ENCODE results near the gene TCOF1.

Gene TCOF1

DNA sequence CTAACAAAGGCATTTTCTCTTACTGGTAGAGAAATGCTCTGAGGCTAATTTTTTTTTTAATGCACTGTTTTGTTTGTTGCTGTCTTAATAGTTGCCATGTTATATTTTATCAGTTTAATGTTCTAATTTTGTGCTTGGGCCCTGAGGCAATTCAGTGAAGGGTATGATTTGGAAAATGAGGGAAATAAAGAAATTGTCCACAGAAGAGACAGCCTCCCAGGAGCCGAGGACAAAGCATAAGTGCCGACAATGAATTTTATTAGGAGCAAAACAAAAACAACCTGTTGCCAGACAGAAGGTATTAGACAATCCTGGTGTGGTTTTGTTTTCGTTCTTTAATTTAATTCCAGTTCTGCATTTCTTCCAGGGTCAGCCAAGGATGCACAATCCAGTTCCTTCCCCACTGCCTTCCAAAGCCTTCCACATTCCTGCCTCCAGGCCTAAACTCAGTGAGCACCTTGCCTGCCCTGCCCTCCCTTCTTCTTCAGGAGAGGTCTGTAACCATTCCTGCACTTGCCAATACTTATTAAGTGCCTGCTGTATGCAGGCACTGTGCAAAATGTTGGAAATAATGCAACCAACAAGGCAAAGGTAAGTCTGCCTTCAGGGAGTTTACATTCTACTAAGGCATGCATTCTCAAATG is 4.3 kb upstream of the TCOF1 start:
- FAIRE-seq, result no peak

DNA sequence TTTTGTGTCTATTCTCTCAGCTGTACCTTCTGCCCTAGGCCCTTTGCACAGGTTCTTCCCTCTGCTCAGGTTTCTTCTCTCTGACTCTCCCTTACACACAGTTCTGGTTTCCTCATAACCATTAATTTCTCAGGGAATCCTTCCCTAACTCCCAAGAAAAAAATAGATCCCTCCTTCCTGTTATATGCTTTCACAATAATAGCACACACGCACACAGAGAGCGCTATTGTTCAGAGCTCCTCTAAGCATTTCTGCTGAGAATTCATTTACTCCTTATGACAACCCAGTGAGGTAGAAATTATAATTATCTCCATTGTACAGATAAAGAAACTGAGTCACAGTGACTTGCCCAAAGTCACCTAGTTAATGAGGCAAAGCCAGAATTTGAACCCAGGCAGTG is 1.7 kb upstream of the TCOF1 start:
- FAIRE-seq, result no peak

DNA sequence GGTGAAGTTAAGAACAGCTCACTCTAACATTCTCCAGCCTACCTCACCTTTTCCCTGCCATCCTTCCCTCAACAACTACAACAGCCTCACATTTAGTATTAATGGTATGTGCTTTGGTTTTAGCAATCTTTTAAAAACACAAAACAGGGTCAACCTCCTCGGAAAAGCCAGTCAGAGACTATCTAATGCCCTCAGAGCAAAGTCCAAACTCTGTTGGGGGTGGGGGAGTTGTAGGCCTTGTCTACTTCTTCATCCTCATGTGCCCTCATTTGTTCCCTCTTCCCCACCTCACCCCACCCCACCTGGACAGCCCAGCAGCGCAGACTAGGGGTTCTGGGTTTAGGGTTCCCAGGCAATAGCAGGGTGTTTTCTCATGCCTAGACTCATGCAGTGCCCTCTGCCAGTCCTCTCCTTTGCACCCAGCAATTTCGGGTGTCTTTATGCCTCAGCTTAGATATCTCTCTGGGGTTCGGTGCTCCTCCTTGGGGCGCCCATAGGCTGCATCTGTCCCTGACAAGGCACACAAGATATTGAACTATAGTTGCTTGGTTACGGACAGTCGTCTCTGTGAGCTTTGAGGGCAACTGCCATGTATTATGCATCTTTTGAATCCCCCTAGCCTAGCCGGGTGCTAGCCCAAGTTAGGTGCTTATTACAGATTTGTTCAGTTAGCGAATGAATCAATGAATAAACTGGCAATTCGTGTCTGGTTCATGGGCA is 762 bp upstream of the TCOF1 start:
- FAIRE-seq, result no peak

DNA sequence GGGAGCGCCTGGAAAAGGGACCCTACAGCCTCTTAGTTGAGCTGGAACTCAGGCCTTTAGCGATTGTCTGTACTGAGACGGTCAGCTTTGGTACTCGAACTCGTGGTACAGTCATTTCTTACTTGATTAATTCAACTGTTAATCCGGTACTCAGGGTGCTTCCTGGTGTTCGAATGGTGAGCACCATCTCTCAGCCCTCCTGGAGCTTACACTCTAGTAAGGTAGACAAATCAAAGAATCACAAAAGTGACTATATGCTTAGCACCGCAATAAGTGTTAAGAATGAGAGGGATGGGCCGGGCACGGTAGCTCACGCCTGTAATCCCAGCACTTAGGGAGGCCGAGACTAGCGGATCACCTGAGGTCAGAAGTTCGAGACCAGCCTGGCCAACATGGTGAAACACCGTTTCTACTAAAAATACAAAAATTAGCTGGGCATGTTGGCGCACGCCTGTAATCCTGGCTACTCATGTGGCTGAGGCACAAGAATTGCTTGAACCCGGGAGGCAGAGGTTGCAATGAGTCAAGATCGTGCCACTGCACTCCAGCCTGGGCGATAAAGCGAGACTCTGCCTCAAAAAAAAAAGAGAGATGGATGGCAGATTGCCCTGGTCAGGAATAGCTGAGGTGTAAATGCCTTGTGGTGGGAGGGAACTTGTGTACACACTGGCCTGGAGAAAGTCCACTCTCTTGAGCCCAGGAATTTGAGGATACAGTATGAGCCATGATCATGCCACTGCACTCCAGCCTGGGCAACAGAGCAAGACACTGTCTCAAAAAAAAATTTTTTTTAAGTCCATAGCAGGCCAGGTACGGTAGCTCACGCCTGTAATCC is 981 bp downstream of the TCOF1 start:
- no peak for FAIRE-seq

DNA sequence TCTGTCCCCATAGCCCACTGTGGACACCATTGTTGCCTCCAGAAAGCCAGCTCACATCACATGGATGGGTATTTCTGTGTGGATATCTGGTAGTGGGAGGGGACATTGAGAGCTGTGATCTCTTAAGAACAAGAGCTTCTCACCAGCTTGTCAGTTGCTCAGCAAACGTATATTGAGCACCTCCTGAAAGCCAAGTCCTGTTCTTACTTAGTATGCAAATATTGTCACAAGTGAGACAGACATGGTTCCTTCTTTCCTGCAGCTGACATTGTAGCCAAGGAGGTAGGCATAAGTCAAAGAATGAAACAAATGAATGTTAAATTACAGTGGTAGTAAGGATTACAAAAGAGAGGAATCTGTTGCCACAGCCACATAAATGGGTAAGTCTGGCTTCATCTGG is 3.8 kb downstream of the TCOF1 start:
- no peak for FAIRE-seq

DNA sequence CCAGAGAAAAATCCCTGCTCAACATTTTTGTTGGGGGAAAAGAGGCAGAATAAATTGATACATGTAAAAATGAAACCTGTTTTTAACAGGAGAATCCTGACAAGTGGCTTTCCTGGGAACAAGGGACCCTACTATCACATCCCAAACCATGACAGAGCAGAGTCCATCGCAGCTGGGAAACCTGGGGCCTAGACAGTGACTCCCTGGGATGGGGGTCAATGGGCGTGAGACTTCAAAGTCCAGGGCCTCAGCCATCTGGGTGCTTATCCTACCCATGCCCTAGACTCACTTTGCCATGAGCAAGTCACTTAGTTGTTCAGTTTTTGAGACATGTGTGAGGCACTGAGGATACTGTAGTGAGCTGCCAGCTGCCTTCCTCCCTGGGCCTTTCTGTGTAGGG is 5.7 kb downstream of the TCOF1 start:
- FAIRE-seq, result no peak

DNA sequence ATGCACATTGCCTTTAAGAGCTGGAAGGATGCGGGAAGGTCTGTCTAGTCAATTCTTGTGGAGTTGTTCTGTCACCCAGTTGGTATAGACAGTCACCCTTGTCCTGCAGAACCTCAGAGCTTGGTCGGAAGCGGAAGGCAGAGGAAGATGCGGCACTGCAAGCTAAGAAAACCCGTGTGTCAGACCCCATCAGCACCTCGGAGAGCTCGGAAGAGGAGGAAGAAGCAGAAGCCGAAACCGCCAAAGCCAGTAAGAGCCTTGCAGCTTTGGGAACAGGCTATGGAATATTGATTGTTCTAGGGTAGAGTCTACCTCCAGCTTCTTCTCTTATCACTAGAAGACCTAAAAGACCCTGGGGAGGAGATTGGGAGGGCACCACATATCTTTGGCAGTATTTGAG is 6.5 kb downstream of the TCOF1 start:
- no peak for FAIRE-seq

DNA sequence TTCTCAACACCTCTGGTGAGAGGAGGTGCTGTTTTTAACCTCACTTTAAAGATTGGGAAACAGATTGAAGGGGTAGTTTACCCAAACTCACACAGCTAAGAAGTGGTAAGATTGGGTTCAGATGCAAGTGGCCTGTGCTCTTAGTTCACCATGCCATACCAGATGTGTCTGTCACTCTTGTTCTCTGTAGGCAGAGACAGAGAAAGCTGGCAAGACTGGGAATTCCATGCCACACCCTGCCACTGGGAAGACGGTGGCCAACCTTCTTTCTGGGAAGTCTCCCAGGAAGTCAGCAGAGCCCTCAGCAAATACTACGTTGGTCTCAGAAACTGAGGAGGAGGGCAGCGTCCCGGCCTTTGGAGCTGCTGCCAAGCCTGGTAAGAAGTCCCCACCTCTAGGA is 11.0 kb downstream of the TCOF1 start:
- no peak for FAIRE-seq

DNA sequence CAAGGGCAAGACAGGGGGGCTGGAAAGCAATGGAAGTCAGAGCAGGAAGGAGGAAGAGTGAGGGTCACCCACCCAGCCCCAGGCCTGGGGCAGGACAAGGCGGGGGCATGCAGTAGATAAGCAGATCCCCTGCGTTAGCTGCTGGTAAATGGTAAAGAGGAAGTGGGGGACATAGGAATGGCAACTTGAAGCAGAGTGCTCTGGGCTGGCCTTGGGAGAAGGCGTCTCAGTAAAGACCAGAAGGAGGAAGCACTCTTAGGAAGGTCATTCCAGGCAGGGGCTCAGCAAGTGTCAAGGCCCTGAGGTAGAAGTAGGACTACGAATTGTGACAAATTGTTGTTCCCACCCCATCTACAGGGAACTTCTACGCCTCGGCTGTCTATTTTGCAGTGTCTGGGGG is 15.1 kb downstream of the TCOF1 start:
- FAIRE-seq, result no peak

DNA sequence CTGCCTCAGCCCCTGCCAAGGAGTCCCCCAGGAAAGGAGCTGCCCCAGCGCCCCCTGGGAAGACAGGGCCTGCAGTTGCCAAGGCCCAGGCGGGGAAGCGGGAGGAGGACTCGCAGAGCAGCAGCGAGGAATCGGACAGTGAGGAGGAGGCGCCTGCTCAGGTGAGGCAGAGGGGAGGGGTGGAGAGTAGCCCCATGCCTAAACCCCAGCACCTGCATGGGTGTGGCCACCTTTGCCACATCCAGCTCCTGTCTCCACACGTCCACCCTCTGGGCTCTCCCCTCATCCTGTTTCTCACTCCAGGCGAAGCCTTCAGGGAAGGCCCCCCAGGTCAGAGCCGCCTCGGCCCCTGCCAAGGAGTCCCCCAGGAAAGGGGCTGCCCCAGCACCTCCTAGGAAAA is 17.2 kb downstream of the TCOF1 start:
- no peak for FAIRE-seq

DNA sequence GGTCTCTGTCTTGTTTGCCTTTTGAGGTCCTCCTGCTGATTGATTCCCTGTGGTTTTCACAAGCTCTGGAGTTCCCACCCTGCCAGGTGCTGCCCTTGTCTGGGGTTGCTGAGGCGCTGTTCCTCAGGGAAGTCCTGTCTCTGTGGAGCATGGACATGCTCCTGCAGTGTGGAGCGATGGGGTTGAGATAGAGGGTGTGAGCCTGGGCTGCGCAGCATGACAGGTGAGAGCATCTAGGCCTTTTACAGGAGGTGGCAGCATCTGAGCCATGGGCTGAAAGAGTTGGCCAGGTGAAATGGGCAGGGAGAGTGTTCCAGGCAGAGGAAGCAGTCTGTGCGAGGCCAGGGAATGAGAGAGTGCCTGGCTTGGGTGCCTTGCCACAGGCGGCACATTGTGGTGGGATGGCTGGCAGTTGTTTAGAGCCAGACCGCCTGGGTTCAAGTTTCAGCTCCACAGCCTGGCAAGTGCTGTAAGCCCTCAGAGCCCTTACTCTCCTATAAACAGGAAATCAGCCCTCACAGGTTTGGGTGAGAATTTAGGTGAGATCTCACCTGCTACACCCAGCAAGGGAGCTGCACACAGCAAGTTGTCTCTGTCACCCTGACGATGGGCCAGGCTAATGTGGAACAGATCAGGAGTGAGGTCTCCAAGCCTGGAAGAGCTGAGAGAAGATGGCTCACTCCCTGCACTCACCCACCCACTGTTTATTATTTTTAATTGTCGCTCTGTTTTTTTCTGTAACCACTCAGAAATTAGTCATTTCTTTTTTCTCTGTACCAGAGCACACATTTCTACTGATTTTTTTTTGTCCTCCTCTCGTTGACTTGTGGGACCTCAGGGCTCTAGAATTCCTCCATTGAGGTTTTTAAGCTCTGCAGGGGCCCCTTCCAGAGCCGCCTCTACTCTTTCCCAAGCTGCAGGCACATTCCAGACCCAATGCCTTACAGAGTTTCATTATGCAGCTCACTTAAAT is 19.6 kb downstream of the TCOF1 start:
- FAIRE-seq, result no peak

DNA sequence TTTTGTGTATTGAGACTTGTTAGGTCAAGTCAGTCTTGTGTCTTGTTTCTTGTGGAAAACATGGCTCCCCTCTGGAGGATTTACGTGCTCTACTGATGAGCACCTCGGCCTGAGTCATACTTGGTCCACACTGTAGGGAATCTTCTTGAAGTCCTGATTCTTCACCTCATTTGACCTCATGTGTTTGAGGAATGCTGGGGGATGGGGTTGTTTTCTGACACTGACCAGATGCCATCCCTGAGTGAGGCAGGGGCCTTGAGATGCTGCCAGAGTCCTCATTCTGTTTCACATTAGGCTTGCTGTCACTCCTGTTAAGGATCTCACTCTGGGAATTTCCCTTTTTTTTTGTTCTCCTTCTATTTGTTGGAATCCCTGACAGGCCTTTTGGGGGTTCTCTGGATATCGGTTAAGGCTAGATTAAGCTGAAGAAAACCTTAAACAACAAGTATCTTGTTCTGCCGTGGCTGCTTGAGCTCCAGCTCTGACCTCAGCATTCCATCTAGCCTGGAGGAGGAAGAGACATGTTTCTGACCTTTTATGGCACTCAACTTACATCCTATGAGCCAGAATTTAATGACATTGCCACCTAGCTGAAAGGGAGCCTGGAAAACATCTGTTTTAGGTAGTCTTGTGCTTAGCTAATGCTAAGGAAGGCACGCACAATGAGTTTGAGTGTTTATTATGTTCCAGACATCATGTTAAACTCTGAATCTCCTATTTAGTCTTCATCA is 20.6 kb downstream of the TCOF1 start:
- no peak for FAIRE-seq

DNA sequence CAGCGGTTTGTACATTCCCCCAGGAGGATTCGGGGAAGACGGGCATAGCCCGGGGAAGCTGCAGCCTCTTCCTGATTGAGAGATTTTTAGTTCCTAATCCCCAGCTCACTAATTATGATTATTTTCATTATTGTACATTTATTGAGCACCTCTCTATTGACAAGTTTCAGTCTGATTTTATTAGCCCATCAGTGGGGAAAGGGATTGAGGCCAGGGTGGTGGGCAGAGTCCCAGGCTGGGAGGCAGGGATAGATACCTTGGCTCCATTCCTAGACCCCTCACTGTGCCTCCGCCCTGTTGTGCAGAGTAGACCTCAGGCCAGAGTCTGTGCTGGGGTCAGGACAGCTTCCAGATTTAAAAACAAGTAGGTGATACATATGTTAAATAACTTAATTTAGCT is 27.2 kb downstream of the TCOF1 start:
- no peak for FAIRE-seq

DNA sequence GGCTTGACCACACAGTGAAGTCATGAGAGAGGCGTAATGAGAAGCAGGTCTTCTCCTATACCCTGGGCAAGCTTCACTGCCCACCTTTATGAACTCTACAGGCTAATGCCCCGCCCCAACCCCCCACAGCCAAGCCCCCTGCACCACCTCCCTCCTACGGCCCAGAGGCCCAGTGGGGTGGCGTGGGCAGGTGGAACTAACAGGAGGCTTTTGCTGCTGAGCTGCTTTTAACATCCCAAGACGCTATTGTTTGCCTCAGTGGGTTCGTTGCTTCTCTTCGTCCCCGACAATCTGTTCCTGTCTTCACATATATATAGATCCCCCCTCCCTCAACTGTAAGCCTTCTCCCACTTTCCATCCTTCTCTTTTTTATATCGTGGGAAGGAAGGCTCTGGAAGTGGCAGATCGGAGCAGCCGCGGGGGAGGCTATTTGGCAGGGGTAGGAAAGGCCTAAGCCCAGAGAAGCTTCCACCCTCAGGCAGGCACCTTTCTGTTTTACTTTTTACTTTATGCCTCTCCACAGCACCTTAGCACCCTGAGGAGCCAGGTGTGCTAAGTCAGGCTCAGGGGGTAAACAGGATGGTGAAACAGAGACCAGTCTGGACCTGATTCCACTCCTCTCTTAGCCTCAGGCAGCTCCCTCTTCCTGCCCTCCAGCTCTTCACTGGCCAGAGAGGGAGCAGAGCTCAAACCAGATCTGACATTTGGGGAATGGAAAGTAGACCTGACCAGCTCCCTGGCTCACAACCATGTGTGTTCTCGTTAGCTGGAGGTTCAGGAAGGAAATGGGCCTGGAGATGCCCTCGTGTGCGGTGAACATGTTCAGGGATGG is 28.7 kb downstream of the TCOF1 start:
- FAIRE-seq, result no peak

DNA sequence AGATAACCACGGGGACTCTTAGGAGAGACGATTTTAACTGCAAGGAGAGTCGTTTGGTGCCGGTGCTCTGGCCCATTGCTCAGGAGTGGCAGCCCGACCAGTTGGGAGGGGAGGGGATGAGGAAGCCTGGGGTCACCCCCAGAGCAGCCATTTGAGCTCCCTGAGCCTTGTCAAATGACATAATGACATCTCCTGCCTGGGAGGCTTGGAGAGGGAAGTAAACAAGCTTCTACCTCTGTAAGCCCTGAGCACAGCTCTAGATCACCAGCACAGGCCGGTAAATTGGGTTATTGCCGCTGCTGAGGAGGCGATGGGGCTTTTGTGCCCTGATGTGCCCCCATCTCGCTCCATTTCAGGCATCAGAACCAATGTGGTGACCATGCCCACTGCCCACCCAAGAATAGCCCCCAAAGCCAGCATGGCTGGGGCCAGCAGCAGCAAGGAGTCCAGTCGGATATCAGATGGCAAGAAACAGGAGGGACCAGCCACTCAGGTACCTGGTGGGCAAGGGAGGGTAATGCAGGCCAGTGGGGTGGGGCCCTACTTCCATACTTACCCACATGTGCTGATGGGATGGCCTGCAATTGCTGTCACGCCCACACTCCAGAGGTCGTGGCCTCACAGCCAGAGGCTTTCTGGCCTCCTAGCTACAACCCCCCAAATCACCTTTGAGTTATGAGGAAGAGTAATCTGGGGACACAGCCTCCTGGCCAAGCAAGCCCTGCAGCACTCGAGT is 32.2 kb downstream of the TCOF1 start:
- no peak for FAIRE-seq

DNA sequence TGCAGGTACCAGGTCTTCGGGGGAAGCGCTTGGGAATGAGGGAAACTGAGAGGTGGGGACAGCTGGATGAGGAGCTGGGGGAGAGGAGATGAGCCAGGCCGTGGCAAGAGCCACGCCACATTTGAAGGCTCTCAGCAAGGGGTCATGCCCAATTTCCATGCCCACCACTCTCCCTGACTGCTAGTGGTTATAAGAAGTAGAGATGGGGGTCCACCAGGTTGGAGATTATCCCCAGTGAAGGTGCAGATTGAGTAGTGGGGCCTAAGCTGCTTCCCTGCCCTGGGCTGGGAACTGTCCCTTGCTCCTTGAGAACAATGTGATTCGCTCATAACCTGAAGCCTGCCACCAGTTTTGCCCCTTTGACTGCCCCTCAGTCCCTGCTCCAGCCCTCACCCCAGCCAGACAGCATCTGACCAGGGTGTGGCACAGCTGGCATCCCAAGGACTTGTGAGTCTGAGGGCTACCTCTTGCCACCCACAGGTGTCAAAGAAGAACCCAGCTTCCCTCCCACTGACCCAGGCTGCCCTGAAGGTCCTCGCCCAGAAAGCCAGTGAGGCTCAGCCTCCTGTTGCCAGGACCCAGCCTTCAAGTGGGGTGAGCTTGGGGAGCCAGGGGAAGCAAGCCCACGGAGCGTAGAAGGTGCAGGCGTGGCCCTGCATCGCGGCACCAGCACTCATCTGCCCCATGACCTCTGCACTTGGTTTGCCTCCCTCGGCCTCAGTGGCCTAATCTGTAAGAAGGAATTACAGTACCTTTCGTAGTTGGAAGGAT is 33.8 kb downstream of the TCOF1 start:
- no peak for FAIRE-seq

DNA sequence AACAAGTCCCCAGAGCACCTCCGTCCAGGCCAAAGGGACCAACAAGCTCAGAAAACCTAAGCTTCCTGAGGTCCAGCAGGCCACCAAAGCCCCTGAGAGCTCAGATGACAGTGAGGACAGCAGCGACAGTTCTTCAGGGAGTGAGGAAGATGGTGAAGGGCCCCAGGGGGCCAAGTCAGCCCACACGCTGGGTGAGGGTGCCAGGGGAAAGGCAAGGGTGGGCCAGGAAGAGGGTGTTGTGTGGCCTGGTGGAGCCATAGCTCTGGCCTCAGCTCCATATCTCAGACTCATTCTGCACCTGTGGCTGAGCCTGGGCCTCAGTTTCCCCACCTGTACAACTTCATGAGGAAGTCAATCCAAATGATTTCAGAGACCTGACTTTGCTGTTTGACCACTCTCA is 34.5 kb downstream of the TCOF1 start:
- no peak for FAIRE-seq

DNA sequence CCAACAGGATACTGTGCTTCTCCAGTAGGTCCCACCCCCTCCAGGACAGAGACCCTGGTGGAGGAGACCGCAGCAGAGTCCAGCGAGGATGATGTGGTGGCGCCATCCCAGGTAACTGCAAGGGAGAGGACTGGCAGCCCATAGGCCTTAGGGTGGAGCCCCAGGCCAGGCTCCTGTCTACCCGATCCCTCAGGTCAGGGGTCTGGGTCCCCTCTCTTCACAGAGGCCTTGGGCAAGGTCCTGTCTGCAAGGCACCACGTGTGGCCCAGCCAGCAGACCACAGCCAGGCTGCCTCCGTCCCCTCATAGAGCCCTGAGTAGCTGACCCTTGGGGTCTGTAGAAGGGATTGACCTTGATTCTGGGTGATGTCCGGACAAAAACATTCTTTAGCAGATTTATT is 35.2 kb downstream of the TCOF1 start:
- FAIRE-seq, result no peak

DNA sequence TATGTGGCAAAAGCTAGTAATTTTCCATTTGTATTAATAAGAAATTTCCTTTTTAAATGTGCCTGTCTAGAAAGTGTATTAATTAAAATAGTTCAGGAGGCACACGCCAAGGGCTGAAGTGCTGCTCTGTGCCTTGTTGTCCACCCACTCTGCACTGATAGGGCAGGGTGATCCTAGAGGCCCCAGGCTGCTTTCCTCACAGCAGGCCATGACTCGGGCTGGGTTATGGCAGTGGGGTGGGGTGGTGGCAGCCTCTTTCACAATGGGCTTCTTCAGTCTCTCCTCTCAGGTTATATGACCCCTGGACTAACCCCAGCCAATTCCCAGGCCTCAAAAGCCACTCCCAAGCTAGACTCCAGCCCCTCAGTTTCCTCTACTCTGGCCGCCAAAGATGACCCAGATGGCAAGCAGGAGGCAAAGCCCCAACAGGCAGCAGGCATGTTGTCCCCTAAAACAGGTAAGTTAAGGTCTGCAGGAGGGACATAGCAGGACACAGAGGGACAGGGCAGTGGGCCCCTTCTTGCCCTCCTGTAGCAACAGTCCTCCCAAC is 35.7 kb downstream of the TCOF1 start:
- FAIRE-seq, result no peak

All from islet of Langerhans (tissue), 1 donor.